Skeletal muscle satellite cell (primary cell): Measurements from ENCODE around the gene NOP16.
A peak's percentile ranks its signal among the peaks of the same experiment; 100 is the strongest.

ENCODE experiments used
- H3K27me3 ChIP-seq: 2 replicates; pipeline ENCODE4 v1.7.0; 2013; ENCODE audit warnings: low read length; ENCODE audit not compliant: control insufficient read depth, insufficient read depth
- H3K36me3 ChIP-seq: 2 replicates; pipeline ENCODE4 v1.7.0; 2013; ENCODE audit warnings: mild to moderate bottlenecking, control low read depth, low read length; ENCODE audit not compliant: insufficient read depth
- H3K4me1 ChIP-seq: 2 replicates; pipeline ENCODE4 v1.7.0; 2013; ENCODE audit warnings: low read length; ENCODE audit not compliant: control insufficient read depth, insufficient read depth
- H3K4me2 ChIP-seq: 2 replicates; pipeline ENCODE4 v1.7.0; 2013; ENCODE audit warnings: mild to moderate bottlenecking, low read length
- H3K4me3 ChIP-seq: 2 replicates; pipeline ENCODE4 v1.7.0; 2013; ENCODE audit warnings: low read length
- H3K9ac ChIP-seq: 2 replicates; pipeline ENCODE4 v1.7.0; 2013; ENCODE audit warnings: mild to moderate bottlenecking, low read depth, low read length, moderate library complexity
- H3K9me3 ChIP-seq: replicated peaks from 2 replicates; pipeline ENCODE4 v1.7.0; 2013; ENCODE audit warnings: mild to moderate bottlenecking, control low read depth, low read length

Gene NOP16

GRCh38 chr5:176394096-176394495 lies 5.7 kb upstream of the NOP16 start:
- no peaks in the 10 kb centered on the region for H3K27me3 ChIP-seq
- H3K4me2 ChIP-seq: no peak overlapping the region
- H3K9me3 ChIP-seq: no peaks in the 10 kb centered on the region
- H3K4me3 ChIP-seq: no peak overlapping the region
- H3K36me3 ChIP-seq: peaks cover 46% of the 10 kb centered on the region
- H3K4me1 ChIP-seq: peaks cover 5% of the 10 kb centered on the region
- no peak overlapping the region for H3K9ac ChIP-seq

GRCh38 chr5:176392526-176392925 lies 4.1 kb upstream of the NOP16 start:
- H3K9me3 ChIP-seq: no peaks in the 10 kb centered on the region
- peaks cover 45% of the 10 kb centered on the region for H3K36me3 ChIP-seq
- no peak overlapping the region for H3K9ac ChIP-seq
- H3K27me3 ChIP-seq: no peaks in the 10 kb centered on the region
- H3K4me1 ChIP-seq: peaks cover 6% of the 10 kb centered on the region
- no peak overlapping the region for H3K4me3 ChIP-seq
- H3K4me2 ChIP-seq: no peak overlapping the region

GRCh38 chr5:176391999-176392398 lies 3.6 kb upstream of the NOP16 start:
- Histone ChIP-seq H3K9ac (no peak overlapping the region), H3K4me1 (peaks cover 11% of the 10 kb centered on the region), H3K36me3 (peaks cover 44% of the 10 kb centered on the region), H3K9me3 (no peaks in the 10 kb centered on the region), H3K4me3 (no peak overlapping the region), H3K27me3 (no peaks in the 10 kb centered on the region), H3K4me2 (no peak overlapping the region)

- H3K27me3 ChIP-seq: no peaks in the 10 kb centered on the region
- H3K36me3 ChIP-seq: peaks cover 43% of the 10 kb centered on the region
- H3K9me3 ChIP-seq: no peaks in the 10 kb centered on the region
- H3K9ac ChIP-seq: no peak overlapping the region
- no peak overlapping the region for H3K4me3 ChIP-seq
- H3K4me2 ChIP-seq: no peak overlapping the region
- H3K4me1 ChIP-seq: peaks cover 16% of the 10 kb centered on the region
These were observed 3.1 kb upstream of the NOP16 start for GRCh38 chr5:176391479-176391878.

GRCh38 chr5:176389135-176390123 lies 1.0 kb upstream of the NOP16 start:
- no peaks in the 10 kb centered on the region for H3K27me3 ChIP-seq

GRCh38 chr5:176388003-176388443 lies 375 bp downstream of the NOP16 start:
- Histone ChIP-seq H3K4me1 (peaks cover 20% of the 10 kb centered on the region), H3K4me3 (peak overlapping the region; percentile 93), H3K4me2 (peak overlapping the region; percentile 96), H3K9me3 (no peaks in the 10 kb centered on the region), H3K9ac (peak overlapping the region; percentile 96), H3K36me3 (peaks cover 62% of the 10 kb centered on the region), H3K27me3 (no peaks in the 10 kb centered on the region)

More at GRCh38 chr5:176389135-176390123, 1.0 kb upstream of the NOP16 start:
- peaks cover 58% of the 10 kb centered on the region for H3K36me3 ChIP-seq
- H3K9ac ChIP-seq: peak overlapping the region; percentile 96
- peak overlapping the region; percentile 93 for H3K4me3 ChIP-seq
- no peaks in the 10 kb centered on the region for H3K9me3 ChIP-seq
- peaks cover 20% of the 10 kb centered on the region for H3K4me1 ChIP-seq
- H3K4me2 ChIP-seq: peak overlapping the region; percentile 96

GRCh38 chr5:176387384-176387925 lies 943 bp downstream of the NOP16 start:
- no peaks in the 10 kb centered on the region for H3K9me3 ChIP-seq

GRCh38 chr5:176386491-176386890 lies 1.9 kb downstream of the NOP16 start:
- Histone ChIP-seq H3K36me3 (peaks cover 61% of the 10 kb centered on the region), H3K27me3 (no peaks in the 10 kb centered on the region), H3K4me2 (peak overlapping the region; percentile 96), H3K4me1 (peaks cover 20% of the 10 kb centered on the region), H3K9me3 (no peaks in the 10 kb centered on the region), H3K9ac (peak overlapping the region; percentile 96), H3K4me3 (peak overlapping the region; percentile 93)

More at GRCh38 chr5:176387384-176387925, 943 bp downstream of the NOP16 start:
- H3K36me3 ChIP-seq: peaks cover 61% of the 10 kb centered on the region
- H3K4me2 ChIP-seq: peak overlapping the region; percentile 96
- peak overlapping the region; percentile 96 for H3K9ac ChIP-seq
- H3K4me1 ChIP-seq: peaks cover 20% of the 10 kb centered on the region
- H3K27me3 ChIP-seq: no peaks in the 10 kb centered on the region
- H3K4me3 ChIP-seq: peak overlapping the region; percentile 93

- H3K36me3 ChIP-seq: peaks cover 58% of the 10 kb centered on the region
These were observed 3.4 kb downstream of the NOP16 start for GRCh38 chr5:176384991-176385390.

DNA sequence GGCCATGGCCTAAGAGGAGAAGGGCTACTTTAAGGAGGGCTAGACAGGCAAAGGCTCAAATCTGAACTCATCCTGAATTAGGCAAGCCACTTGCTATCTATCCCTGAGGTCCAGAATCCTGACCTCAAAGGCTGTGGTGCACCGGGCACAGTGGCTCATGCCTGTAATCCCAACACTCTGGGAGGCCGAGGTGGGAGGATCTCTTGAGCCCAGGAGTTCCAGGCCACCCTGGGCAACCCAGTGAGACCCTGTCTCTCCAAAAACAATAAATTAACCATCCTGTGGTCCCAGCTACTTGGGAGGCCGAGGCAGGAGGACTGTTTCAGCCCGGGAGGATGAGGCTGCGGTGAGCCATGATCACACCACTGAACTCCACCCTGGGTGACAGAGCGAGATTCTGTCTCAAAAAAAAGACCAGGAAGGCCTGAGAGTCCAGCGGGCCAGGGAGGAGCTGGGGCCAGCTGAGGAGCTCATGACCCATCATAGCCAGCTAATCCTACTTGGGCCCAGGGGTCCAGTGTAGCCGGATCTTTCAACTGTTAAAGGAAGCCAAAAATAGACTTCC lies 4.0 kb downstream of the NOP16 start:
- Histone ChIP-seq H3K9me3 (no peaks in the 10 kb centered on the region), H3K4me2 (no peak overlapping the region), H3K27me3 (no peaks in the 10 kb centered on the region), H3K4me3 (no peak overlapping the region), H3K9ac (no peak overlapping the region), H3K36me3 (peaks cover 58% of the 10 kb centered on the region), H3K4me1 (peaks cover 17% of the 10 kb centered on the region)

More at GRCh38 chr5:176384991-176385390, 3.4 kb downstream of the NOP16 start:
- Histone ChIP-seq H3K27me3 (no peaks in the 10 kb centered on the region), H3K4me1 (peaks cover 20% of the 10 kb centered on the region), H3K4me2 (no peak overlapping the region), H3K9me3 (no peaks in the 10 kb centered on the region), H3K9ac (no peak overlapping the region), H3K4me3 (no peak overlapping the region)

GRCh38 chr5:176383961-176384360 lies 4.4 kb downstream of the NOP16 start:
- Histone ChIP-seq H3K4me1 (peaks cover 15% of the 10 kb centered on the region), H3K9me3 (no peaks in the 10 kb centered on the region), H3K4me3 (no peak overlapping the region), H3K9ac (no peak overlapping the region), H3K36me3 (peaks cover 58% of the 10 kb centered on the region), H3K27me3 (no peaks in the 10 kb centered on the region), H3K4me2 (no peak overlapping the region)
